Measurements from ENCODE around the gene BACE2. TPM values are rescaled to one million over a fixed set of nuclear protein-coding genes. Genes with fewer than 3 reads are reported as not detected.
"Not testable (repeated sequence)": the region's sequence is repeated elsewhere in the genome, so short reads cannot be mapped to it uniquely, and the experiment has no call there.

BACE2 gene
- total RNA-seq, 3 donors from 2014 or later, result 37.2 to 115 (median 51.2) TPM

- no peaks in the 10 kb centered on the region for H3K9me3 ChIP-seq
- no peak overlapping the region for H3K4me3 ChIP-seq
- intact Hi-C loops (cut with DNase I, micrococcal nuclease), result no loop called here
- DNase-seq (no peak), ATAC-seq (peak; percentile 67)
- TF ChIP-seq CTCF (IDR thresholded peaks at IDR 0.05), result no peak
- H3K4me1 ChIP-seq (ENCODE audit: low read depth), result peaks cover 4% of the 10 kb centered on the region
- no peaks in the 10 kb centered on the region for H3K36me3 ChIP-seq (ENCODE audit: low read depth)
Observed at GRCh38 chr21:41196993-41197392, 29.0 kb downstream of the BACE2 start.

- no peak for DNase-seq
- TF ChIP-seq CTCF (IDR thresholded peaks at IDR 0.05), result no peak
- H3K4me1 ChIP-seq (ENCODE audit: low read depth), result peaks cover 4% of the 10 kb centered on the region
- no peaks in the 10 kb centered on the region for H3K9me3 ChIP-seq
- intact Hi-C loops (cut with DNase I, micrococcal nuclease), result no loop called here
- peak; percentile 28 for ATAC-seq
- no peak overlapping the region for H3K4me3 ChIP-seq
- H3K36me3 ChIP-seq (ENCODE audit: low read depth), result no peaks in the 10 kb centered on the region
Observed at GRCh38 chr21:41197582-41197981, 29.6 kb downstream of the BACE2 start.

GRCh38 chr21:41198647-41199046 is 30.7 kb downstream of the BACE2 start:
- H3K4me1 ChIP-seq (ENCODE audit: low read depth); DNase-seq; H3K36me3 ChIP-seq (ENCODE audit: low read depth); ATAC-seq; H3K4me3 ChIP-seq; H3K9me3 ChIP-seq; intact Hi-C loops (cut with DNase I, micrococcal nuclease): not testable (repeated sequence)

GRCh38 chr21:41199123-41199522 is 31.2 kb downstream of the BACE2 start:
- DNase-seq (no peak), ATAC-seq (no peak)
- no peaks in the 10 kb centered on the region for H3K36me3 ChIP-seq (ENCODE audit: low read depth)
- intact Hi-C loops (cut with DNase I, micrococcal nuclease), result no loop called here
- H3K9me3 ChIP-seq, result no peaks in the 10 kb centered on the region
- H3K4me1 ChIP-seq (ENCODE audit: low read depth), result peaks cover 4% of the 10 kb centered on the region
- H3K4me3 ChIP-seq, result no peak overlapping the region
- no peak for TF ChIP-seq CTCF (IDR thresholded peaks at IDR 0.05)

GRCh38 chr21:41199588-41199987 is 31.6 kb downstream of the BACE2 start:
- H3K4me3 ChIP-seq, result no peak overlapping the region
- no peaks in the 10 kb centered on the region for H3K9me3 ChIP-seq
- H3K4me1 ChIP-seq (ENCODE audit: low read depth), result peaks cover 4% of the 10 kb centered on the region
- DNase-seq (no peak), ATAC-seq (no peak)
- no peaks in the 10 kb centered on the region for H3K36me3 ChIP-seq (ENCODE audit: low read depth)
- intact Hi-C loops (cut with DNase I, micrococcal nuclease), result no loop called here
- no peak for TF ChIP-seq CTCF (IDR thresholded peaks at IDR 0.05)

- intact Hi-C loops (cut with DNase I, micrococcal nuclease), result no loop called here
Observed at GRCh38 chr21:41201385-41201784, 33.4 kb downstream of the BACE2 start.

More at GRCh38 chr21:41201385-41201784, 33.4 kb downstream of the BACE2 start:
- no peak for TF ChIP-seq CTCF (IDR thresholded peaks at IDR 0.05)
- H3K9me3 ChIP-seq, result no peaks in the 10 kb centered on the region
- no peaks in the 10 kb centered on the region for H3K36me3 ChIP-seq (ENCODE audit: low read depth)
- no peak overlapping the region for H3K4me3 ChIP-seq
- peaks cover 4% of the 10 kb centered on the region for H3K4me1 ChIP-seq (ENCODE audit: low read depth)
- DNase-seq (no peak), ATAC-seq (no peak)

Measured in mucosa of descending colon (tissue), 3 donors.